DND-41 (cell line): ENCODE data around the gene S100A4.
"Not testable (repeated sequence)": the region's sequence is repeated elsewhere in the genome, so short reads cannot be mapped to it uniquely, and the experiment has no call there.

ENCODE experiments used
- ATAC-seq: fragments of 200-7000 bp; cut with Tn5 transposase; 3 replicates; pipeline ENCODE4 v1.9.1; 2021; ENCODE audit warnings: low read depth; ENCODE audit not compliant: insufficient read depth
- DNase-seq: peaks from one replicate; pipeline ENCODE4 v3.0.0-alpha.2; 2020
- H2AFZ ChIP-seq: 2 replicates; pipeline ENCODE4 v1.6.0; 2012; ENCODE audit warnings: low read depth, low read length
- H3K27ac ChIP-seq: 2 replicates; pipeline ENCODE4 v1.5.1; 2012; ENCODE audit warnings: low read length, inconsistent platforms
- H3K27me3 ChIP-seq: fragments of 200-600 bp; sonication (generic); 2 replicates; pipeline ENCODE4 v1.6.0; 2012; ENCODE audit warnings: low read length, mild to moderate bottlenecking, inconsistent platforms; ENCODE audit not compliant: insufficient read depth, poor library complexity
- H3K36me3 ChIP-seq: 2 replicates; pipeline ENCODE4 v1.5.1; 2012; ENCODE audit warnings: low read length, inconsistent platforms; ENCODE audit not compliant: insufficient read depth
- H3K4me1 ChIP-seq: 2 replicates; pipeline ENCODE4 v1.5.1; 2012; ENCODE audit warnings: mild to moderate bottlenecking, low read length; ENCODE audit not compliant: insufficient read depth
- H3K4me2 ChIP-seq: 2 replicates; pipeline ENCODE4 v1.6.0; 2012; ENCODE audit warnings: mild to moderate bottlenecking, moderate library complexity, low read length, inconsistent platforms; ENCODE audit not compliant: insufficient read depth
- H3K4me3 ChIP-seq, 2 experiments: fragments of 200-600 bp in 1 of 2; shearing (Covaris generic) in 1 of 2; 2 replicates each; pipeline ENCODE4 v1.5.1; 2012 to 2016; ENCODE audit warnings: inconsistent platforms in 2 of 2, low read length in 2 of 2, mild to moderate bottlenecking in 2 of 2, low read depth in 1 of 2, moderate library complexity in 1 of 2
- H3K79me2 ChIP-seq: 2 replicates; pipeline ENCODE4 v1.6.0; 2012; ENCODE audit warnings: low read length, inconsistent platforms; ENCODE audit not compliant: insufficient read depth
- H3K9ac ChIP-seq: 2 replicates; pipeline ENCODE4 v1.6.0; 2012; ENCODE audit warnings: low read depth, mild to moderate bottlenecking, inconsistent platforms, low read length, moderate library complexity
- H3K9me3 ChIP-seq: 2 replicates; pipeline ENCODE4 v1.5.1; 2012; ENCODE audit warnings: low read length, moderate library complexity, mild to moderate bottlenecking, inconsistent platforms; ENCODE audit not compliant: insufficient read depth, severe bottlenecking
- H4K20me1 ChIP-seq: 2 replicates; pipeline ENCODE4 v1.6.0; 2012; ENCODE audit warnings: low read length; ENCODE audit not compliant: insufficient read depth
- CTCF ChIP-seq: IDR thresholded peaks from 2 replicates; pipeline ENCODE4 v1.5.1; 2012; ENCODE audit warnings: borderline replicate concordance, low read length, moderate library complexity, mild to moderate bottlenecking; ENCODE audit not compliant: poor library complexity, severe bottlenecking; ENCODE audit errors: extremely low read depth
- EZH2 ChIP-seq: IDR thresholded peaks from 3 replicates; pipeline ENCODE4 v1.6.1; 2012; ENCODE audit warnings: borderline replicate concordance, low read depth, mild to moderate bottlenecking, moderate library complexity, low read length, inconsistent platforms; ENCODE audit not compliant: severe bottlenecking

S100A4 gene

GRCh38 chr1:153525088-153525728 lies 20.4 kb downstream of the S100A4 start:
- DNase-seq (no peak), ATAC-seq (no peak)
- H3K36me3 ChIP-seq: no peaks in the 10 kb centered on the region
- no peak overlapping the region for H3K4me2 ChIP-seq
- H2AFZ ChIP-seq: no peak overlapping the region
- H3K27me3 ChIP-seq: peaks cover 3% of the 10 kb centered on the region
- no peak overlapping the region for H3K27ac ChIP-seq
- H4K20me1 ChIP-seq: no peaks in the 10 kb centered on the region
- H3K9me3 ChIP-seq: no peaks in the 10 kb centered on the region
- no peak overlapping the region for H3K4me3 ChIP-seq
- TF ChIP-seq CTCF: no peak
- no peak for TF ChIP-seq EZH2
- H3K4me1 ChIP-seq: no peaks in the 10 kb centered on the region
- no peak overlapping the region for H3K9ac ChIP-seq
- H3K79me2 ChIP-seq: no peaks in the 10 kb centered on the region

DNA sequence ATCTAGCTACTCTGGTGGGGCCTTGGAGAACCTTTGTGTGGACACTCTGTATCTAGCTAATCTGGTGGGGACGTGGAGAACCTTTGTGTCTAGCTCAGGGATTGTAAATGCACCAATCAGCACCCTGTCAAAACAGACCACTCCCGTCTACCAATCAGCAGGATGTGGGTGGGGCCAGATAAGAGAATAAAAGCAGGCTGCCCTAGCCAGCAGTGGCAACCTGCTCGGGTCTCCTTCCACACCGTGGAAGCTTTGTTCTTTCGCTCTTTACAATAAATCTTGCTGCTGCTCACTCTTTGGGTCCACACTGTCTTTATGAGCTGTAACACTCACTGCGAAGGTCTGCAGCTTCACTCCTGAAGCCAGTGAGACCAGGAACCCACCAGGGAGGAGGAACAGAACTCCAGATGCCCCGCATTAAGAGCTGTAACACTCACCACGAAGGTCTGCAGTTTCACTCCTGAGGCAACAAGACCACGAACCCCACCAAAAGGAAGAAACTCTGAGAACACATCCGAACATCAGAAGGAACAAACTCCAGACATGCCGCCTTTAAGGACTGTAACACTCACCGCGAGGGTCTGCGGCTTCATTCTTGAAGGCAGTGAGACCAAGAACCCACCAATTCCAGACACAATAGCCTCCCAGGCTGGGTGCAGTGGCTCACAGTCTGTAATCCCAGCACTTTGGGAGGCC lies 23.1 kb downstream of the S100A4 start:
- not testable (repeated sequence) for H3K79me2 ChIP-seq, H3K27ac ChIP-seq, H3K9ac ChIP-seq, H3K4me1 ChIP-seq, H2AFZ ChIP-seq, H3K36me3 ChIP-seq, H3K27me3 ChIP-seq, H3K4me2 ChIP-seq, H3K9me3 ChIP-seq, H3K4me3 ChIP-seq, H4K20me1 ChIP-seq
- DNase-seq (peak; percentile 33), ATAC-seq (peak; percentile 47; the same call in 2 of the 3 replicates)

- H3K4me2 ChIP-seq, H3K27me3 ChIP-seq, H3K9me3 ChIP-seq, H3K9ac ChIP-seq, H3K36me3 ChIP-seq, H3K4me3 ChIP-seq, H2AFZ ChIP-seq, H3K4me1 ChIP-seq, H3K27ac ChIP-seq, H3K79me2 ChIP-seq, H4K20me1 ChIP-seq, DNase-seq, ATAC-seq: not testable (repeated sequence)
Observed at GRCh38 chr1:153521808-153522207, 23.8 kb downstream of the S100A4 start.

GRCh38 chr1:153520818-153521476 lies 24.7 kb downstream of the S100A4 start:
- DNase-seq (no peak), ATAC-seq (no peak)
- no peak overlapping the region for H3K4me2 ChIP-seq
- H3K4me3 ChIP-seq: no peak overlapping the region
- no peak overlapping the region for H3K27ac ChIP-seq
- no peak overlapping the region for H2AFZ ChIP-seq
- H3K79me2 ChIP-seq: no peaks in the 10 kb centered on the region
- peaks cover 3% of the 10 kb centered on the region for H3K27me3 ChIP-seq
- H3K4me1 ChIP-seq: no peaks in the 10 kb centered on the region
- H3K9ac ChIP-seq: no peak overlapping the region
- H3K9me3 ChIP-seq: no peaks in the 10 kb centered on the region
- H3K36me3 ChIP-seq: no peaks in the 10 kb centered on the region
- TF ChIP-seq EZH2 (no peak), CTCF (no peak)
- no peaks in the 10 kb centered on the region for H4K20me1 ChIP-seq

DNA sequence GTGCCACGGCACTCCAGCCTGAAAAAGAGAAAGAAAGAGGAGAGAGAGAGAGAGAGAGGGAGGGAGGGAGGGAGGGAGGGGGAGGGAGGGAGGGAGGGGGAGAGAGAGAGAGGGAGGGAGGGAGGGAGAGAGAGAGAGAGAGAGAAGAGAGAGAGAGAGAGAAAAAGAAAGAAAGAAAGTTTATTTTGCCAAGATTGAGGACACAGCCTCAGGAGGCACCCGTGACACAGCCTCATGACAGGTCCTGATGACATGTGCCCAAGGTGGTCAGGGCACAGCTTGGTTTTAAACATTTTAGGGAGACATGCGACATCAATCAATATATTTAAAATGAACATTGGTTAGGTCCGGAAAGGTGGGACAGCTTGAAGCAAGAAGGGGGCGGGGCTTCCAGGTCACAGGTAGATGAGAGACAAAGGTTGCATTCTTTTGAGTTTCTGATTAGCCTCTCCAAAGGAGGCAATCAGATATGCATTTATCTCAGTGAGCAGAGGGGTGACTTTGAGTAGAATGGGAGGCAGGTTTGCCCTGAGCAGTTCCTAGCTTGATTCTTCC lies 25.4 kb downstream of the S100A4 start:
- H3K27ac ChIP-seq, H2AFZ ChIP-seq, H3K36me3 ChIP-seq, H3K4me1 ChIP-seq, H3K79me2 ChIP-seq, H3K4me2 ChIP-seq, DNase-seq, H3K9me3 ChIP-seq, H3K27me3 ChIP-seq, H3K4me3 ChIP-seq, ATAC-seq, H3K9ac ChIP-seq, H4K20me1 ChIP-seq: not testable (repeated sequence)
